ENCODE results near the gene BFAR.

The BFAR gene, protein sequence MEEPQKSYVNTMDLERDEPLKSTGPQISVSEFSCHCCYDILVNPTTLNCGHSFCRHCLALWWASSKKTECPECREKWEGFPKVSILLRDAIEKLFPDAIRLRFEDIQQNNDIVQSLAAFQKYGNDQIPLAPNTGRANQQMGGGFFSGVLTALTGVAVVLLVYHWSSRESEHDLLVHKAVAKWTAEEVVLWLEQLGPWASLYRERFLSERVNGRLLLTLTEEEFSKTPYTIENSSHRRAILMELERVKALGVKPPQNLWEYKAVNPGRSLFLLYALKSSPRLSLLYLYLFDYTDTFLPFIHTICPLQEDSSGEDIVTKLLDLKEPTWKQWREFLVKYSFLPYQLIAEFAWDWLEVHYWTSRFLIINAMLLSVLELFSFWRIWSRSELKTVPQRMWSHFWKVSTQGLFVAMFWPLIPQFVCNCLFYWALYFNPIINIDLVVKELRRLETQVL

DNA sequence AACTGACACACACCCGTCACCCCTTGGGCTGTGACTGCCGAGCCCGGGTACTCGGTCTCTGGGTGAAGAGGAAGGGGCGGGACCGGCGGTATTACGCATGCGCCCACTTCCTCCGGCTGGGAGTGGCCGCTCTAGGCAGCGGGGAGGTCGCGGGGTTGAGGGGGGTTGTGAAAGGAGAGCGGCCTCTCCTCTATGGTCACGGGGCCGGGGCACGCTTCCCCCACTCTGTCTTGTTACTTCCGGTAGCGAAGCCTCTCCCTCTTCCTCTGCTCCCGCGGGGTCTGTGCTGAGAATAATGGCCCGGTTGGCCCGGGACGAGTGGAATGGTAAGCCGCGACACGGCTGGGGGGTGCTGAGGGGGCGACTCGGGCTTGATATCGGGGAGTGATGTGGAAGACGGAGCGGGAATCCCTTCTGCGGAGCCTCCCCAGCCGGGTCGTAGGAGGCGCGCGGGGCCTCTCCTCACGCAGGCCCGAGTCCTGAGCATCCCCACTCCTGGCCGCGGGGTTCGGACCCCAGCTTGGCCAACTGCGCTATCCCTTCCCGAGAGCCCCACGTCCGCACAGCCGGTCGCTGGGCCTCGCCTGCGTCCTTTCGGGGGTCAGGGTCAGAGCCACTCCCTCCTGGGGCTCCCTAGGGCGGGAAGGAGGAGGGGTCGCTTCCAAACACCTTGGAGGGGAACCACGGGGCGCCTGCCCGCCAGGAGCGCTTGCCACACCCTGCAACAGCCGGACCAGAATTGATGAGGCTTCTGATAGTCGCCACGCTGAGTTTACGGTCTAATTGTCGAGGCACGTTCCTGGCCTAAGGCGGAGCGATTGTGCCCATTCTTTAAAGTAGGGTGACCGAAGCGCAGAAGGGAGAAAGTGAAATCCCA is at the start of gene BFAR:
BFAR (plus strand) TSS at position 259 of the 877 bp plus-strand sequence. CDS start 11,396 bp downstream, outside the sequence.
- TF ChIP-seq, protein P1, sequence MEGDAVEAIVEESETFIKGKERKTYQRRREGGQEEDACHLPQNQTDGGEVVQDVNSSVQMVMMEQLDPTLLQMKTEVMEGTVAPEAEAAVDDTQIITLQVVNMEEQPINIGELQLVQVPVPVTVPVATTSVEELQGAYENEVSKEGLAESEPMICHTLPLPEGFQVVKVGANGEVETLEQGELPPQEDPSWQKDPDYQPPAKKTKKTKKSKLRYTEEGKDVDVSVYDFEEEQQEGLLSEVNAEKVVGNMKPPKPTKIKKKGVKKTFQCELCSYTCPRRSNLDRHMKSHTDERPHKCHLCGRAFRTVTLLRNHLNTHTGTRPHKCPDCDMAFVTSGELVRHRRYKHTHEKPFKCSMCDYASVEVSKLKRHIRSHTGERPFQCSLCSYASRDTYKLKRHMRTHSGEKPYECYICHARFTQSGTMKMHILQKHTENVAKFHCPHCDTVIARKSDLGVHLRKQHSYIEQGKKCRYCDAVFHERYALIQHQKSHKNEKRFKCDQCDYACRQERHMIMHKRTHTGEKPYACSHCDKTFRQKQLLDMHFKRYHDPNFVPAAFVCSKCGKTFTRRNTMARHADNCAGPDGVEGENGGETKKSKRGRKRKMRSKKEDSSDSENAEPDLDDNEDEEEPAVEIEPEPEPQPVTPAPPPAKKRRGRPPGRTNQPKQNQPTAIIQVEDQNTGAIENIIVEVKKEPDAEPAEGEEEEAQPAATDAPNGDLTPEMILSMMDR (IDR thresholded peaks at IDR 0.05; ENCODE audit: insufficient read depth, low read depth, low read length, missing control alignments): no peak
- peak; percentile 99 for DNase-seq (ENCODE audit: low read depth)
- H3K4me3 ChIP-seq (ENCODE audit: low read depth, low read length): peak within 1 kb of the TSS; percentile 92

DNA sequence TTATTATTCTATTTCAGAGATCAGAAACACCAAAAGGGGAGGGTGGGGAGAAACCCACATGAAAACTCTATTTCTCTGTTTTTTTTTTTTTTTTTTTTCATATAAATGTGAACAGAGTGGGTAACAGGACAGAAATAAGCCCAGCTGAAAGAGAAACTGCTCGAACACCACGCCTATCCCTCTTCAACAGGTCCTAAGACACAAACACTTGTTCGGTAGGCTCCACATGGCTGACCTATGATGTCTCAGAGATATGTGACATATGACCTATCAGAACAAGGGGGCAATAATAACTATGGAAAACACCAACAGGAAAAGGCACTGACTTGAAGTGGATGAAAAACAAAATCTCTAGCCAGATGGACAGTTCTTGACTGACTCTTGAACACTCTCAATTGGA is 47.5 kb upstream of the BFAR start:
- no peak for DNase-seq (ENCODE audit: low read depth)
- TF ChIP-seq, protein P1 (IDR thresholded peaks at IDR 0.05; ENCODE audit: insufficient read depth, low read depth, low read length, missing control alignments): no peak
- H3K4me3 ChIP-seq (ENCODE audit: low read depth, low read length): no peak overlapping the region

DNA sequence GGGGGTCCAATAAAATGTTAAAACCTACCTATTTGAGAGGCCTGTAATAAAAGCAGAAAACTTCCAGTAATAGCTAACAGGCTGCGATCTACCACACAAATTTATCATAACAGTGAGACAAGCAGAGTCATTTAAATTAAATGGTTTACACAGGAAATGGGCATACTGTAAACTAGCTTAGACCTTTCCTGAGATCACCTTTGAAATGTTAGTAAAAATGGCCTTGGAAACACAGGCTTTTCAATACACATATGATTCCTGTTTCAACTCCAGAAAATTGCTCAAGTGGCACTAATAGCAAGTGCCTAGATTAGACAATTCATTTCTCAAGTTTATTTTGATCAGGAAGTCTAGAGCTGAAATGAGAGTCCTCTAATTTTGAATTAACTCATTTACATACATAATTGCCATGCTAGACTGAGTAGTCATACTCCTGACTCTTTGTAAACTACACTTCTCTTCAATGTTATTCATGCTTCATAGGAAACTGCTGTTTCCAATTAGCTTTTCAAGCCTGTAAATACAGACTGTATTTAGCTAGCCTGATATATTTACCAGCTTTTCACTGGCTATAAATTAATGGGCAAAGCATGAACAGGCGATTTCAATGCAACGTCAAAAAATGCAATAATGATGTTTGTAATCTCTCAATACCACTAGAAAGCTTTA is 46.0 kb upstream of the BFAR start:
- TF ChIP-seq, protein P1 (IDR thresholded peaks at IDR 0.05; ENCODE audit: insufficient read depth, low read depth, low read length, missing control alignments): no peak
- no peak for DNase-seq (ENCODE audit: low read depth)
- no peak overlapping the region for H3K4me3 ChIP-seq (ENCODE audit: low read depth, low read length)

DNA sequence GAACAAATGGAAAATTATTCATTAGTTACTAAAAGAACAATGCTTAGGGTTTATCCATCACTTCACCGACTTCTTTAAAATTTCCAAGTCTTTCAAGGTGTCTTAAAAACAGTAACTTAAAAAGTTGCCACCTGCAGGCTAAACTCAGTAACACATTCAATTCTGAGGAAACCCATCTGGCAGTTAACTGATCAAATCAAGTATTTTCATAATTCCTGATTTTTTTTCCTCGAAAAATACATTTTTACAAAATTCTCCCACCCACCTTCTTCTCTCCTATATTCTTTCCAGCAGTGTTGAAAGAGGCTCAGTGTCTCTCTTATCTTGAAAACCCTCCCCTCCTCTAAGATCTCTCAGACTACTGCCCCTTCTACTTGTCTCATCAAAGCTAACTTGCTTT is 32.6 kb upstream of the BFAR start:
- DNase-seq (ENCODE audit: low read depth): peak; percentile 34
- TF ChIP-seq, protein P1 (IDR thresholded peaks at IDR 0.05; ENCODE audit: insufficient read depth, low read depth, low read length, missing control alignments): peak; percentile 25
- H3K4me3 ChIP-seq (ENCODE audit: low read depth, low read length): no peak overlapping the region

DNA sequence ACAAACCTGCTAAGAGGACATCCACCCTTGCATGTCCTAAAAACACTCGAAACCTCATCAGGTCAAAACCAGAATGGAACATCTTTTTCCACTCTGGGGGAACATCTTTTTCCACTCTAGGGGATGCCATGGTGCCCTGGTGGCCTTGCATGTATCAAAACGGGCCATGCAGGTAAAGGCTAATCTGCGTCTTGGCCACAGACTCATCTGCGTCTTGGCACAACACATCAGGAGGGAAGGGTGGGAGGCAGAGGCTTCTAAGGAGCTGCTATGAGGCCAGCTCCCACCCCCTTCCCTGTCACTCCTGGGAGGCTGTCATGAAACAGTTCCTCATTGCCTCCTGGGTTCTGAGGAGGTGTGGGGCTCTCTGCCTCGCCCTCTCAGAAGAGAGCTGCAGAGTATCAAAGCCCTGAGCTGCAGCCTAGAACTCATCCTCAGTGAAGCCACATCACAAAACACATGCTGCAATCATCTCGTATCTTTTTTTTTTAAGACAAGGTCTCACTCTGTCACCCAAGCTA is 30.2 kb upstream of the BFAR start:
- TF ChIP-seq, protein P1 (IDR thresholded peaks at IDR 0.05; ENCODE audit: insufficient read depth, low read depth, low read length, missing control alignments): no peak
- DNase-seq (ENCODE audit: low read depth): no peak
- no peak overlapping the region for H3K4me3 ChIP-seq (ENCODE audit: low read depth, low read length)

DNA sequence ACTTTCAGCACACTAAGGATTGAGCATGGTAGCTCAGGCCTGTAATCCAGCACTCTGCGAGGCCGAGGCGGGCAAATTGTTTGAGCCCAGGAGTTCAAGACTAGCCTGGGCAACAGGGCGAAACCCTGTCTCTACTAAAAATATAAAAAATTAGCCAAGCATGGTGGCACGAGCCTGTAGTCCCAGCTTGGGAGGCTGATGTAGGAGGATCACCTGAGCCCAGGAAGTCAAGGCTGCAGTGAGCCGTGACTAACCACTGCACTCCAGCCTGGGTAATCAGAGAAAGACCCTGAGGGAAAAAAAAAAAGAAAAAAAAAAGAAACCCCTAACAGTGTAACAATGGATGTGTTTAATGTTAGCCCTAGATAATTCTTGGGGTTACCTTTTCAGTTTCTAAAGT is 26.6 kb upstream of the BFAR start:
- H3K4me3 ChIP-seq (ENCODE audit: low read depth, low read length): peak overlapping the region; percentile 33
- TF ChIP-seq, protein P1 (IDR thresholded peaks at IDR 0.05; ENCODE audit: insufficient read depth, low read depth, low read length, missing control alignments): no peak
- peak; percentile 59 for DNase-seq (ENCODE audit: low read depth)

All from GM12865 (cell line).